MV-4-11 (cell line): ENCODE measurements around the gene NXNL1.
"Not testable (repeated sequence)": the region's sequence is repeated elsewhere in the genome, so short reads cannot be mapped to it uniquely, and the experiment has no call there.

ENCODE experiments used
- DNase-seq: peaks from one replicate; lab custom pipeline; 2025; lab: John Stamatoyannopoulos, UW

The NXNL1 gene, protein sequence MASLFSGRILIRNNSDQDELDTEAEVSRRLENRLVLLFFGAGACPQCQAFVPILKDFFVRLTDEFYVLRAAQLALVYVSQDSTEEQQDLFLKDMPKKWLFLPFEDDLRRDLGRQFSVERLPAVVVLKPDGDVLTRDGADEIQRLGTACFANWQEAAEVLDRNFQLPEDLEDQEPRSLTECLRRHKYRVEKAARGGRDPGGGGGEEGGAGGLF

GRCh38 chr19:17460372-17461230 lies at the start of gene NXNL1:
Gene NXNL1 (minus strand): TSS chr19:17460926. CDS start chr19:17460869, 57 bp downstream.
- no peak for DNase-seq

DNA sequence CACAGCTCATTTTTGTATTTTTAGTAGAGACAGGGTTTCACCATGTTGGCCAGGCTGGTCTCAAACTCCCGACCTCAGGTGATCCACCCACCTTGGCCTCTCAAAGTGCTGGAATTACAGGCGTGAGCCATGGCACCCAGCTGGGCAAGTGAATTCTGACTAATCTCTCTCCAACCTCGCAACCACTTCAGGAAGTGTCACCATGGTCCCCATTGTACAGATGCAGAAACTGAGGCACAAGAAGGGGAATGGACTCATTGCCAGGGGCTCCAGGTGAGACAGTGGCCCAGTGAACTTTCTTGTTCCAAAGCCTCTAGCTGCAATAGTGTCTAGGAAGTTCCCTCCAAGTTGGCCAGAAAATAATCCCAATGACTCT lies 47.8 kb upstream of the NXNL1 start:
- not testable (repeated sequence) for DNase-seq

GRCh38 chr19:17506745-17507144 lies 46.0 kb upstream of the NXNL1 start:
- no peak for DNase-seq

- DNase-seq = no peak
Measured at GRCh38 chr19:17505223-17505622, 44.5 kb upstream of the NXNL1 start.

DNA sequence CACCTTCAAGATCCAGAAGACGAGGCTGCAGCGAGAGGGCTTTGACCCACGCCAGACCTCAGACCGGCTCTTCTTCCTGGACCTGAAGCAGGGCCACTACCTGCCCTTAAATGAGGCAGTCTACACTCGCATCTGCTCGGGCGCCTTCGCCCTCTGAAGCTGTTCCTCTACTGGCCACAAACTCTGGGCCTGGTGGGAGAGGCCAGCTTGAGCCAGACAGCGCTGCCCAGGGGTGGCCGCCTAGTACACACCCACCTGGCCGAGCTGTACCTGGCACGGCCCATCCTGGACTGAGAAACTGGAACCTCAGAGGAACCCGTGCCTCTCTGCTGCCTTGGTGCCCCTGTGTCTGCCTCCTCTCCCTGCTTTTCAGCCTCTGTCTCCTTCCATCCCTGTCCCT lies 43.7 kb upstream of the NXNL1 start:
- no peak for DNase-seq

GRCh38 chr19:17504030-17504429 lies 43.3 kb upstream of the NXNL1 start:
- peak; percentile 29 for DNase-seq

- no peak for DNase-seq
Measured at GRCh38 chr19:17503240-17503639, 42.5 kb upstream of the NXNL1 start.

DNA sequence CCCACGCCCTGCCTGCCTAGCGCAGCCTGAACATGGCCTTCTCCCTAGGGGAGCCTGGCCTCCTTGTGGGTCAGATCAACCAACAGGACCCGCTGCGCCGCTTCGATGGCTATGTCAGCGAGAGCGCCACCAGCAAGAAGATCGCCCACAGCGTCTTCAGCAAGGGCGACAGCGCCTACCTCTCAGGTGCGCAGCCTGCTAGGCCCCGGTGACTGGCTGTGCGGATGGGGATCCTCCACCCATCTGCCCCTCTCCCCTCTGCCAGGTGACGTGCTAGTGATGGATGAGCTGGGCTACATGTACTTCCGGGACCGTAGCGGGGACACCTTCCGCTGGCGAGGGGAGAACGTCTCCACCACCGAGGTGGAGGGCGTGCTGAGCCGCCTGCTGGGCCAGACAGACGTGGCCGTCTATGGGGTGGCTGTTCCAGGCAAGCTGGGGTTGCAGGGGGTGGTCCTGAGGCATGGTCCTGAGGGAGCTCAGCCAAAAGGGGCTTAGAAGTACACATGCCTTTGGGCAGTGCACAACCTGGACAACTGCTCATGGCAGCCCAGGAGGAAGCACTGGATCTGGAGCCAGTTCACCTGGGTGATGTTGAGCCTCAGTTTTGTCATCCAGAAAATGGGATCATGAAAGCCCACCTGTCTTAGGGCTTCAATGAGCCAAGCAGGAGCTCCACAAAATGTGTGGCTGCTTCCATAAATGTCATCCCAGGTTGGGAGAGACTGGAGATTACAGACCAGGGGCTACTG lies 39.9 kb upstream of the NXNL1 start:
- DNase-seq = no peak

- peak; percentile 92 for DNase-seq
Measured at GRCh38 chr19:17499648-17500446, 39.1 kb upstream of the NXNL1 start.

DNA sequence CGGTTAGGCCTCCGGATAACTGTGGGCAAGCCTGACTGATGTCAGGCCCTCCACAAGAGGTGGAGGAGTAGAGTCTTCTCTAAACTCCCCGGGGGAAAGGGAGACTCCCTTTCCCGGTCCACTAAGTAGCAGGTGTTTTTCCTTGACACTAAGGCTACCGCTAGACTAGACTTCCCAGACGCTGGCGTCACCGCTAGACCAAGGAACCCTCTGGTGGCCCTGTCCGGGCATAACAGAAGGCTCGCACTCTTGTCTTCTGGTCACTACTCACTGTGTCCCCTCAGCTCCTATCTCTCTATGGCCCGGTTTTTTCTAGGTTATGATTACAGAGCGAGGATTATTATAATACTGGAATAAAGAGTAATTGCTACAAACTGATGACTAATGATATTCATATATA lies 38.3 kb upstream of the NXNL1 start:
- DNase-seq = not testable (repeated sequence)

DNA sequence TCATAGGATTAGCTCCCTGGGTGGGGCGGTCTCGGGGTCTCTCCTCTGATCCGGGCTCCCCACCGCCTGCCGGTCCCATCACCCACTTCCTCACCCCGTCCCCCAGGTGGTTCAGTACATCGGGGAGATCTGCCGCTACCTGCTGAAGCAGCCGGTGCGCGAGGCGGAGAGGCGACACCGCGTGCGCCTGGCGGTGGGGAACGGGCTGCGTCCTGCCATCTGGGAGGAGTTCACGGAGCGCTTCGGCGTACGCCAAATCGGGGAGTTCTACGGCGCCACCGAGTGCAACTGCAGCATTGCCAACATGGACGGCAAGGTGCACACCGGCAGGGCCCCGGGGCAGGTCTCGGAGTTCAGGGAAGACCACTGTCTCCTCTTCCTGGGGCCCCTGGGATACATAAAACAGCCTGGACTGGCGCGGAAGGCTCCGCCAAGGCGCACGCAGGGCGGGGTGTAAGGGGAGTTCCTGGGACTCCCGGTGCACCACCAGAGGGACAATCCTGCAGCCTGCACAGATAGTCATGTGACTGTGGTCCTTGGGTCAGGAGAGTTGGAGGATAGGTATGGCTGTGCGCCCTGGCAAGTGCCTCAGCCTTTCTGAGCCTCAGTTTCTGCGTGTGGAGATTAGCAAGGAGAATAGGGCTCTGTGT lies 36.5 kb upstream of the NXNL1 start:
- DNase-seq = no peak

DNA sequence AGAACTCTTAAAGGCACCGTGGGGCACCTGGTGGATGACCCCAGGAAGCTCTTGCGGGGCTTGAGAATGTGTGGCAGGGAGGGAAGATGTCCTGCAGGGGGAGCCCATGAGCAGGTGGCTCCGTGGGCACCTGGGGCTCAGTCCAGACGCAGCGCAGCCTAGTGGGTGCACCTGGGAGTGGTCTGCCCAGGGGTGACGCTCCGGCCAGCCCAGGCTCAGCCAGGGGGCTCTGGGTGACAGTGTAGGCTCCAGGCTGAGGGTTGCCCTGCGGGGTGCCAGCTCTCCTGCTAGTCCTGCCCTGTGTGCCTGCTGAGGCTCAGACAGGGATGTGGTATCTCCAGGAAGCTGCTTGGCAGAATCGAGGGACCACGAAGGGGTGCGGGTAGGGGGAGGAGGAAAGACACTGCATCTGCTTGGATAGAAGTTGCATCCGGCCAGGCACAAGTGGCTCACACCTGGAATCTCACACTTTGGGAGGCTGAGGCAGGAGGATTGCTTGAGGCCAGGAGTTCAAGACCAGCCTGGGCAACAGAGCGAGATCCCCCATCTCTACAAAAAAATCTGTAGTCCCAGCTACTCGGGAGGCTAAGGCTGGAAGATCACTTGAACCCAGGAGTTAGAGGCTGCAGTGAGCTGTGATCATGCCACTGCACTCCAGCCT lies 35.7 kb upstream of the NXNL1 start:
- peak; percentile 73 for DNase-seq

DNA sequence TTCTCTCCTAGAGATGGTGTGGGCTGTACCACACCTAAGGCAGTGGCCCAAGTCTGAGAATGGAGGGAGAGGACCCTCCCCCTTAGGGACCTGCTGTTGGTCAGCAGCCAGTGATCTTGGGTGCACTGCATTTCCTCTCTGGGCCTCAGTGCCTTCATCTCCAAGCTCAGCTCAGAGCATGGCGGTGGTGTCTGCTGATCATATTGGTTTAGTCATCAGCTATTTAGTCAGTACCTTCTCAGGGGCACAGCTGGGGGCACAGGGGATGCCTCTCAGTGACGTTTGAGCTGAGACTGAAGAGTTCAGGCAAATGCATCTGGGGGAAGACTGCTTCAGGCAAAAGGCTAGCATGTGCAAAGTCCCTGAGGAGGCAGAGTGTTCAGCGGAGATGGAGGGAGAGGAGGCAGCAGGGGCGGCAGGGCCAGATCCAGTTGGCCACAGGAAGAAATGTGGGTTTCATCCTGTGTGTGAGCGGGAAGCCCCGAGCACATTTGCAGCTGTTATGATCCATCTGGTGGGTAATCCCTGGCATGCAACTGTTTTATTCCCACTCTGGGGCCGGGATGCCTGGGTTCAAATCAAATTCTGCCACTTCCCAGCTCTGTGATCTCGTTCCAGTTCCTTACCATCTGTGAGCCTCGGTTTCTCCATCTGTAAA lies 35.0 kb upstream of the NXNL1 start:
- no peak for DNase-seq

- DNase-seq = no peak
Measured at GRCh38 chr19:17491287-17491686, 30.6 kb upstream of the NXNL1 start.

GRCh38 chr19:17490411-17490810 lies 29.7 kb upstream of the NXNL1 start:
- DNase-seq = no peak

DNA sequence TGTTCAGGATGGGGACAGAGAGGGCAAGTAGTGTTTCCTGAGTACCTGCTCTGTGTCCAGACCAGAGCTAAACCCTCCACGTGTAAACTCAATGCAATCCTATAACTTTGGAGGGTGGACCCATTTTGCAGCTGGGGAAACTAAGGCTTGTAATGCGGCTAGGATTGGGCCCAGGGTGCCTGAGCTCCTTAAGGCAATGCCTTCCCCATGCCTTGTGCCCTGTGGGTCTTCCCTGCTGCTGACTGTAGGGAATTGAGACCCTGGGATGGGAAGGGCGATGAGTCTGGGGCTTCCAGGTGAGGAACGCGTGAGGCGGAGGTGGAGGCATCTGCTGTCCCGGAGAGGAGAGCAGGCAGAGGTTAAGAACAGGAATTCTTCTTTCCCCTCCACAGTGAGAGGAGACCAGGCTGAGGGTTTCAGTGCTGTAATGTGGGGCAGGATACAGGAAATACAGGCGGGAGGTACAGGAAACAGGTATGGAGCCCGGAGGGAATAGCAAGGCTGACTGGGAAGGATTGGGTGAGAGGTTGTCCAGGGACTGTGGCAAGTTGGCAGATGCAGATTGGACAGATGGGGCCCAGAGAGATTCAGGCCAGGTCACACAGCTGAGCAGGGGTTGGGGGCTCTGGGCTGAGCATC lies 28.8 kb upstream of the NXNL1 start:
- no peak for DNase-seq

GRCh38 chr19:17488593-17489391 lies 28.1 kb upstream of the NXNL1 start:
- DNase-seq = no peak

DNA sequence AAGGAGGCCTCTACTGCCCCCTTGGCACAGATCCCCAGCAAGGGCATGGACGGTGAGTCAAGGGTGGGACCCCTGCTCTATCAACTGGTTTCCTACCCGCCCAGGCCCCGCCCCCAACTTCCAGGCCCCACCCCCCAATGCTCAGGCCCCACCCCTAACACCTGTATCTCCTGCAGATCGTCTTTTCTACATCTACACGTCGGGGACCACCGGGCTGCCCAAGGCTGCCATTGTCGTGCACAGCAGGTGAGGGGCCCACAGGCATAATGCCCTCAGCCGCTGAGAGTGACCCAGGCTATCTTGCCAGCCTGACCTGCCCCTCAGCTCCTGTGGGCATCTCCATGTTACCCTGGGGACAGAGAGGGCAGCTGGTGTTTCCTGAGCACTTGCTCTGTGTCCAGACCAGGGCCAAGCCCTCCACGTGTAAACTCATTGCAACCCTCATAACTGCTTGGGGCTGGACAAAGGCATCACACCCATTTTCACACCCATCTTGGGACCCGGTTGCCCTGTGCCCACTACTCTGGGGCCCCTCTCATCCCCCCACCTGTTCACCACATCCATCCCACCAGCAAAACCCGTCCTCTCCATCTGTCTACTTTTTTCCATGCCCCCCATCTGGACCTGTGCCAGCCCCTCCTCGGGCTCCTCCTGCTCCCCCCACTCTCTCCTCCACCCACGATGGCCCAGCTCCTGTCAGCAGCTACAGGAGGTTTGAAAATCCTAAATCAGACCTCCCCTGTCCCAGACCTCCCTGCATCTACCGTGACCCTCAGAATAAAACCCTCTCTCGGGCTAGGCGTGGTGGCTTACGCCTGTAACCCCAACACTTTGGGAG lies 26.8 kb upstream of the NXNL1 start:
- no peak for DNase-seq
